Measurements from ENCODE around the gene RBM10. TPM values are rescaled to one million over a fixed set of nuclear protein-coding genes. Genes with fewer than 3 reads are reported as not detected.

RBM10 gene
- total RNA-seq, 4 donors from 2014 or later: 25.3 to 38.4 (median 29.8) TPM

DNA sequence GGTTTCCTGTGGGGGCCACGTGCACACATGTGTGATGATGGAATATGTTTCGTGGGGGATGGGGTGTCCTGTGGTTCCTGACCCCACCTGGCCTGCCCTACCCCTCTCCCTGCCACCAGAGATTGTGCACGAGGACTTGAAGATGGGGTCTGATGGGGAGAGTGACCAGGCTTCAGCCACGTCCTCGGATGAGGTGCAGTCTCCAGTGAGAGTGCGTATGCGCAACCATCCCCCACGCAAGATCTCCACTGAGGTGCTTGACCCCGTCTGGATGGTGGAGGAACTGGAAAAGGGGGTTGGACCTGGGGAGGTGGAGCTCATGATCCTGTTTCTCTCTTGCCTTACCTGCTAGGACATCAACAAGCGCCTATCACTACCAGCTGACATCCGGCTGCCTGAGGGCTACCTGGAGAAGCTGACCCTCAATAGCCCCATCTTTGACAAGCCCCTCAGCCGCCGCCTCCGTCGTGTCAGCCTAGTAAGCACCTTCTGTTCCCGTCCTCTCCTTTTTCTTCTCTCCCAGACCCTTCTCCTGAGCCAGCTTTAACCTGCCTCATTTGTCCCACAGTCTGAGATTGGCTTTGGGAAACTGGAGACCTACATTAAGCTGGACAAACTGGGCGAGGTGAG lies 79.4 kb downstream of the RBM10 start:
- Histone ChIP-seq H3K9me3 (no peaks in the 10 kb centered on the region), H3K27me3 (no peaks in the 10 kb centered on the region), H3K27ac (replicated peaks in 1 of 4) (no peak overlapping the region), H3K4me3 (no peak overlapping the region), H3K4me1 (peaks cover 10 to 24% (median 19%) of the 10 kb centered on the region in 4 donors), H3K36me3 (peaks cover 38 to 64% (median 60%) of the 10 kb centered on the region in 4 donors)
- DNase-seq (ENCODE audit: extremely low spot score): no peak
- no peak for TF ChIP-seq CTCF (IDR thresholded peaks at IDR 0.05)
- no peak for TF ChIP-seq POLR2A (IDR thresholded peaks at IDR 0.05; ENCODE audit: low read depth)
- TF ChIP-seq POLR2AphosphoS5 (IDR thresholded peaks at IDR 0.05): no peak
- TF ChIP-seq EP300 (IDR thresholded peaks at IDR 0.05): no peak
- WGBS: 92% methylated on average over 11 of the region's 17 CpGs
- intact Hi-C loops (cut with DNase I): no loop called here

- TF ChIP-seq EP300 (IDR thresholded peaks at IDR 0.05): no peak
- no peak for TF ChIP-seq POLR2AphosphoS5 (IDR thresholded peaks at IDR 0.05)
- no peak for TF ChIP-seq CTCF (IDR thresholded peaks at IDR 0.05)
- no peak for TF ChIP-seq POLR2A (IDR thresholded peaks at IDR 0.05; ENCODE audit: low read depth)
- no peak overlapping the region for H3K4me3 ChIP-seq
- H3K27me3 ChIP-seq: no peaks in the 10 kb centered on the region
- no peaks in the 10 kb centered on the region for H3K9me3 ChIP-seq
- H3K4me1 ChIP-seq: peaks cover 5 to 21% (median 14%) of the 10 kb centered on the region in 4 donors
- 98% methylated on average over 4 of the region's 4 CpGs for WGBS
- H3K27ac ChIP-seq (replicated peaks in 1 of 4): no peak overlapping the region
- H3K36me3 ChIP-seq: peaks cover 38 to 69% (median 65%) of the 10 kb centered on the region in 4 donors
- DNase-seq (ENCODE audit: extremely low spot score): no peak
- intact Hi-C loops (cut with DNase I): no loop called here
Observed at GRCh38 chrX:47224896-47225290, 79.9 kb downstream of the RBM10 start.

DNA sequence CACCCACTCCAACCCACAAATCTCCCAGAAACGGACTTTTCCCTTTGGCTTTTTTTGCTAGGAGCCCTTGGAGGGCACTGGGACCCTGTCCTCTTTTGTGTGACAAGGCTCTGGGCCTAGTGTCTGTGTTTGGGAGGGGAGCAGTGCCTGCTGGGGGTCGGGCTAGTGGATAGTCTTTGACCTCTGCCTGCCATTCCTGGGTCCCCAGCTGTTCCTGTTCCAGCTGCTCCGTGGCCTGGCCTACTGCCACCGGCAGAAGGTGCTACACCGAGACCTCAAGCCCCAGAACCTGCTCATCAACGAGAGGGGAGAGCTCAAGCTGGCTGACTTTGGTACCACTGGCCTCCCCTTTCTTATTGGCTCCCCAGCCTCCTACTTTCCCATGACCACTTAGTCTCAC lies 81.0 kb downstream of the RBM10 start:
- H3K27ac ChIP-seq (replicated peaks in 1 of 4): no peak overlapping the region
- no peak for DNase-seq (ENCODE audit: extremely low spot score)
- peaks cover 0 to 10% (median 4%) of the 10 kb centered on the region in 4 donors for H3K4me1 ChIP-seq
- H3K9me3 ChIP-seq: no peaks in the 10 kb centered on the region
- no peaks in the 10 kb centered on the region for H3K27me3 ChIP-seq
- WGBS: 87% methylated on average over 5 of the region's 6 CpGs
- TF ChIP-seq POLR2AphosphoS5 (IDR thresholded peaks at IDR 0.05) (no peak), CTCF (IDR thresholded peaks at IDR 0.05) (no peak), POLR2A (IDR thresholded peaks at IDR 0.05; ENCODE audit: low read depth) (no peak), EP300 (IDR thresholded peaks at IDR 0.05) (no peak)
- intact Hi-C loops (cut with DNase I): no loop called here
- H3K36me3 ChIP-seq: peaks cover 38 to 69% (median 65%) of the 10 kb centered on the region in 4 donors
- no peak overlapping the region for H3K4me3 ChIP-seq

DNA sequence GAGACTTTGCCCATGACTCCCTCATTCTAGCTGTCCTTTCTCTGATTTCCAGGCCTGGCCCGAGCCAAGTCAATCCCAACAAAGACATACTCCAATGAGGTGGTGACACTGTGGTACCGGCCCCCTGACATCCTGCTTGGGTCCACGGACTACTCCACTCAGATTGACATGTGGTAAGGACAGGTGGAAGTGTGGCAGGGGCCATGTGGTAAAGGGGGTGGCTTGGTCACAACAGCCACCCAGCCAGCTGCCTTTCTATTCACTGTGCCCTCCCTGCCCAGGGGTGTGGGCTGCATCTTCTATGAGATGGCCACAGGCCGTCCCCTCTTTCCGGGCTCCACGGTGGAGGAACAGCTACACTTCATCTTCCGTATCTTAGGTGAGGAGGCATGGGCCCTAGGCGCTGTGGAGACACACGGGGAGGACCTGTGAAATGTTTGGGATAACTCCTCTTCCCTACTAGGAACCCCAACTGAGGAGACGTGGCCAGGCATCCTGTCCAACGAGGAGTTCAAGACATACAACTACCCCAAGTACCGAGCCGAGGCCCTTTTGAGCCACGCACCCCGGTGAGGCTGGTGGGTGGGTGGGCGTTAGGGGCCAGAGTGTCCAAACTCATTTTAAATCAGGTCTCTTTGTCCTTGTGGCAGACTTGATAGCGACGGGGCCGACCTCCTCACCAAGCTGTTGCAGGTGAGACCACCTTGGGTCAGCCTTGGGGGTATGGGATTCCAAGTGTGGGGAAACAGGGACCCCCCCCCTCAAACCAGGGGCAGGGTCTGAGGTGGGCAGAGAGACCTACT lies 81.7 kb downstream of the RBM10 start:
- Histone ChIP-seq H3K27ac (replicated peaks in 1 of 4) (no peak overlapping the region), H3K36me3 (peaks cover 38 to 69% (median 65%) of the 10 kb centered on the region in 4 donors), H3K27me3 (no peaks in the 10 kb centered on the region), H3K4me1 (peaks cover 0 to 4% (median under 1%) of the 10 kb centered on the region in 4 donors), H3K4me3 (no peak overlapping the region), H3K9me3 (no peaks in the 10 kb centered on the region)
- TF ChIP-seq POLR2AphosphoS5 (IDR thresholded peaks at IDR 0.05) (no peak), EP300 (IDR thresholded peaks at IDR 0.05) (no peak), CTCF (IDR thresholded peaks at IDR 0.05) (no peak), POLR2A (IDR thresholded peaks at IDR 0.05; ENCODE audit: low read depth) (no peak)
- no peak for DNase-seq (ENCODE audit: extremely low spot score)
- 94% methylated on average over 12 of the region's 19 CpGs for WGBS
- intact Hi-C loops (cut with DNase I): no loop called here
